Coronary artery (tissue), 2 donors: ENCODE measurements around the gene HOXD9.

Experiments used
- DNase-seq: peaks from one replicate; pipeline ENCODE4 v3.0.0-alpha.2; 2017; ENCODE audit warnings: low spot score
- H3K27ac ChIP-seq, 2 donors: fragments of 200-600 bp; sonication (generic); one replicate each; pipeline ENCODE4 v1.5.1; 2016 to 2019
- H3K4me3 ChIP-seq: fragments of 200-600 bp; sonication (generic); 2 replicates; pipeline ENCODE4 v1.5.1; 2016; ENCODE audit warnings: mild to moderate bottlenecking, moderate library complexity
- CTCF ChIP-seq: fragments of 200-600 bp; sonication (generic); IDR thresholded peaks from one replicate; pipeline ENCODE4 v1.5.1; 2019; ENCODE audit warnings: antibody characterized with exemption

The HOXD9 gene

GRCh38 chr2:176133389-176133788 is 10.9 kb downstream of the HOXD9 start:
- H3K27ac ChIP-seq, result no peak overlapping the region
- TF ChIP-seq CTCF, result no peak
- no peak overlapping the region for H3K4me3 ChIP-seq
- no peak for DNase-seq

- TF ChIP-seq CTCF, result no peak
- no peak for DNase-seq
- no peak overlapping the region for H3K4me3 ChIP-seq
- H3K27ac ChIP-seq, result peak overlapping the region in 1 of 2 donors; percentile 5
Observed at GRCh38 chr2:176134035-176134434, 11.5 kb downstream of the HOXD9 start.

GRCh38 chr2:176135035-176135440 is 12.5 kb downstream of the HOXD9 start:
- no peak for TF ChIP-seq CTCF
- DNase-seq, result no peak
- H3K27ac ChIP-seq, result peak overlapping the region in 1 of 2 donors; percentile 77
- H3K4me3 ChIP-seq, result no peak overlapping the region

GRCh38 chr2:176136374-176137251 is 14.1 kb downstream of the HOXD9 start:
- Histone ChIP-seq H3K27ac (peak overlapping the region; percentile 2 to 77), H3K4me3 (peak overlapping the region; percentile 76)
- no peak for DNase-seq
- TF ChIP-seq CTCF, result no peak

- H3K27ac ChIP-seq, result peak overlapping the region in 1 of 2 donors; percentile 77
Observed at GRCh38 chr2:176137252-176137580, 14.7 kb downstream of the HOXD9 start.

GRCh38 chr2:176137906-176138305 is 15.4 kb downstream of the HOXD9 start:
- no peak for DNase-seq
- Histone ChIP-seq H3K4me3 (no peak overlapping the region), H3K27ac (no peak overlapping the region)
- no peak for TF ChIP-seq CTCF

More at GRCh38 chr2:176137252-176137580, 14.7 kb downstream of the HOXD9 start:
- no peak for DNase-seq
- TF ChIP-seq CTCF, result no peak
- H3K4me3 ChIP-seq, result peak overlapping the region; percentile 76

GRCh38 chr2:176138526-176138922 is 16.0 kb downstream of the HOXD9 start:
- Histone ChIP-seq H3K4me3 (peak overlapping the region; percentile 71), H3K27ac (peak overlapping the region in 1 of 2 donors; percentile 27)
- no peak for DNase-seq
- TF ChIP-seq CTCF, result no peak
